Measurements from ENCODE around the gene MMD. TPM values are rescaled to one million over a fixed set of nuclear protein-coding genes. Genes with fewer than 3 reads are reported as not detected.

MMD gene
- total RNA-seq, 3 donors from 2014 or later: 10.3 to 22.8 (median 14.7) TPM

DNA sequence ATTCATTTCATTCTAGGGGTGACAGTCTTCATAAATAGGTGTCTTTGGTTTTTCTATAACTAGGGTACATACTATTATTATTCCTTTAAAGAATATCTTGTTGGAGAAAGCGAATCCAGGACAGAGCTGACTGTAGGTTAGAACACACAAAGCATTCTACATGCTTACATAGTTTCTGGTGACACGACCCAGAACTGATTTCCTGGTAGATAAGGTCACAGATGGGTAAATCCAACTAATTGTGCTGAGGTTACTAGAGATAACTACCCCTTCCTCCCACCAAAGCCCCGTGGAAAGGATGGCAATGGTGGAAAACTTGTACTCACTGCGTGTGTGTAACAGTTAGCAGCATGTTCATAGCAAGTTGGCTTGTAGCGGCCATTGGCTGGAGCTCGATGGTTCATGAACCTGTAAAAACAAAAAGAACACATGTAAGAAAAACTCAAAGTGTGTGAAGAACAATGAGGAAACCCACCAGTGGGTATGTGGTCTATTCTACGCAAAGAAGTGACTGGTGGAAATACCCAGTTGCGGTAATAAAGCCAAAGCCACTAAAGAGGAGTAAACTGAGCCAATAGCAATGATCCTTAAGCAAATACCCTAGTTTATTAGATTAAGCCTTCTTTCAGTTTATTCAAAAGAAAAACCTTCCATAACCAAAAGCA, 7.7 kb downstream of the MMD start:
- TF ChIP-seq, protein P1, sequence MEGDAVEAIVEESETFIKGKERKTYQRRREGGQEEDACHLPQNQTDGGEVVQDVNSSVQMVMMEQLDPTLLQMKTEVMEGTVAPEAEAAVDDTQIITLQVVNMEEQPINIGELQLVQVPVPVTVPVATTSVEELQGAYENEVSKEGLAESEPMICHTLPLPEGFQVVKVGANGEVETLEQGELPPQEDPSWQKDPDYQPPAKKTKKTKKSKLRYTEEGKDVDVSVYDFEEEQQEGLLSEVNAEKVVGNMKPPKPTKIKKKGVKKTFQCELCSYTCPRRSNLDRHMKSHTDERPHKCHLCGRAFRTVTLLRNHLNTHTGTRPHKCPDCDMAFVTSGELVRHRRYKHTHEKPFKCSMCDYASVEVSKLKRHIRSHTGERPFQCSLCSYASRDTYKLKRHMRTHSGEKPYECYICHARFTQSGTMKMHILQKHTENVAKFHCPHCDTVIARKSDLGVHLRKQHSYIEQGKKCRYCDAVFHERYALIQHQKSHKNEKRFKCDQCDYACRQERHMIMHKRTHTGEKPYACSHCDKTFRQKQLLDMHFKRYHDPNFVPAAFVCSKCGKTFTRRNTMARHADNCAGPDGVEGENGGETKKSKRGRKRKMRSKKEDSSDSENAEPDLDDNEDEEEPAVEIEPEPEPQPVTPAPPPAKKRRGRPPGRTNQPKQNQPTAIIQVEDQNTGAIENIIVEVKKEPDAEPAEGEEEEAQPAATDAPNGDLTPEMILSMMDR (IDR thresholded peaks at IDR 0.05): no peak
- Histone ChIP-seq H3K4me3 (no peak overlapping the region), H3K36me3 (ENCODE audit: low read depth) (no peaks in the 10 kb centered on the region), H3K4me1 (ENCODE audit: low read depth) (no peaks in the 10 kb centered on the region), H3K9me3 (no peaks in the 10 kb centered on the region)
- DNase-seq (no peak), ATAC-seq (no peak)
- intact Hi-C loops (cut with DNase I, micrococcal nuclease): no loop called here

DNA sequence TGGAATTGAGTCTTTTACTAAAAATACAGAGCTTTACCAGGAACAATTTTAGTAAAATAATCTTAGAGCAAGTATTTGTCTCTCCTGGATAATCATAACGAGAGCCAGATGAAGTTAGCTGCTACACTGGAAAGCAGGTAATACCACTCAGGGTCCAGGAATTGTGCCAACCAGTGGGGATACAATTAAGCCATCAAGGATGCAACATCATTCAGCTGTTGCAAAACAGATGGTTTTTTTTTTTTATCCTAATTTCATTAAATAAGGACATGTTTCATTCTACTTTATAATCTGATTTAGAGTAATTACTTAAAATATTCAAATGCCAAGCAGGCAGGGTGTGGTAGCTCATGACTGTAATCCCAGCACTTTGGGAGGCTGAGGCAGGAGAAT, 10.2 kb downstream of the MMD start:
- Histone ChIP-seq H3K4me3 (no peak overlapping the region), H3K4me1 (ENCODE audit: low read depth) (no peaks in the 10 kb centered on the region), H3K9me3 (no peaks in the 10 kb centered on the region), H3K36me3 (ENCODE audit: low read depth) (no peaks in the 10 kb centered on the region)
- no peak for DNase-seq
- no peak for ATAC-seq
- TF ChIP-seq, protein P1 (IDR thresholded peaks at IDR 0.05): no peak
- intact Hi-C loops (cut with DNase I, micrococcal nuclease): no loop called here

DNA sequence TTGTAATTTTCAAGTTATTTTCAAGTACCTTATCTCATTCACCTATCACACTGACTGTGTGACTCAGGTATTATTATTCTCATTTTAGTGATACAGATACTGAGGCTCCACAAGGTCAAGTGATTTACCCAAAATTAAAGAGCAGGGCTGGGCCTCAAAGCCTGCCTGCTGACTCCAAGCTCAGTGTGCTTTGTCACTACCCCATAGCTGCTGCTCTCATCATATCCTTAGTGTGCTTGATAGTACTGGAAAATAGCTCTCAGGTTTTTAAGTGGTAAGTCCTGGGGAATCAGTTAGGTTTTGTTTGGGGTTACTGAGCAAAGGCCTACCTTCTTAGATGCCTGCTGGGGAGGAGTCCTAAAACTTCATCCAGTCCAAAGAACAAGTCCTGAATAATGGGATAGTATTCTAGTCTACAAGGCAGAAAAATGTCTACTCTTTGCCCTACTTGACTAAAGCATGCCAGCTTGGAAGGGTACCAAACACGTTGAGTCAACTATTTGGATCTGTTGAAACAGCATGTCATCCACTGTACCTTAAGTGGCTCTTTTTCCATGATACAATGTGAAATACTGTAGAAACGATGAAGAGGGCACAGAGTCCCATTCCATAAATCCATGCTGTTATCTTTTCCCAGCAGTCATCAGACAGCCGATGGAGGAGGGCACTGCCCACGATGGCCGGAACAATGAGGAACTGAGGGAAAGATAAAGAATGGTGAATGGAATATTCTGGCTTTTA, 10.7 kb downstream of the MMD start:
- Histone ChIP-seq H3K9me3 (no peaks in the 10 kb centered on the region), H3K4me3 (no peak overlapping the region), H3K36me3 (ENCODE audit: low read depth) (no peaks in the 10 kb centered on the region), H3K4me1 (ENCODE audit: low read depth) (no peaks in the 10 kb centered on the region)
- TF ChIP-seq, protein P1 (IDR thresholded peaks at IDR 0.05): no peak
- DNase-seq: no peak
- intact Hi-C loops (cut with DNase I, micrococcal nuclease): no loop called here
- no peak for ATAC-seq

DNA sequence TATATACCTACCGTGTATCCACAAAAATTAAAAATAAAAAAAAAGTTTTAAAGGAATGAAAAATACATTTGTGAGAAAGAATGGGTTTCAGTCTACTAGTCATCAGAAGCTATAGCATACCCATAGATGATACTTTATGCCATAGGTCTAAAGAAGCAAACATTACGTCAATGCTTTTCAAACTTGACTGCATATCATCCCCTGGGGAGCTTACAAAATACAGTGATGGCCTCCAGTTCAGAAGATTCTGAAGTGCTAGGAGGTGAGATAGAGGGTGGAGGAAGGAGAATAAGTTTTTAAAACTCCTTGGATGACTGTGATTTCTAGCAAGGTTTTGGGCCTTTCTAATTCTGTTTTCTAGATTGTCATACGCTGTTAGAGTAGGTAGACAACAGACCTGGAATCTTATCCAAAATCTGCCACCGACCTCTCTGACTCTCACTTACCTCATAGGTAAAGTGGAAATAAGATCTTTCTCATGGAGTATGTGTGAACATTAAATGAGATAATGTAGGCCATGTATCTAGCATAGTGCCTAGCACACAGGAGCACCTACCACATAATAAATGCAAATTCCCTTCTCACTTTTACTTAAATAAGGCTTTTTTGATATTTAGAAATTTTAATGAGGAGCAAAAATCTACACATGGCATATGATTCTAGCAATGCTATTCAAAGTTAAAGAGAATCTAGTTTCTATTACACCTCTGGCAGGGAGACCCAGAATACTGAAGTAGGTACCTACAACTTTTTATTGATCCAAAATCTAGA, 12.4 kb downstream of the MMD start:
- H3K4me3 ChIP-seq: no peak overlapping the region
- TF ChIP-seq, protein P1 (IDR thresholded peaks at IDR 0.05): no peak
- no peak for ATAC-seq
- no peaks in the 10 kb centered on the region for H3K9me3 ChIP-seq
- no peaks in the 10 kb centered on the region for H3K36me3 ChIP-seq (ENCODE audit: low read depth)
- no peak for DNase-seq
- intact Hi-C loops (cut with DNase I, micrococcal nuclease): no loop called here
- H3K4me1 ChIP-seq (ENCODE audit: low read depth): no peaks in the 10 kb centered on the region

DNA sequence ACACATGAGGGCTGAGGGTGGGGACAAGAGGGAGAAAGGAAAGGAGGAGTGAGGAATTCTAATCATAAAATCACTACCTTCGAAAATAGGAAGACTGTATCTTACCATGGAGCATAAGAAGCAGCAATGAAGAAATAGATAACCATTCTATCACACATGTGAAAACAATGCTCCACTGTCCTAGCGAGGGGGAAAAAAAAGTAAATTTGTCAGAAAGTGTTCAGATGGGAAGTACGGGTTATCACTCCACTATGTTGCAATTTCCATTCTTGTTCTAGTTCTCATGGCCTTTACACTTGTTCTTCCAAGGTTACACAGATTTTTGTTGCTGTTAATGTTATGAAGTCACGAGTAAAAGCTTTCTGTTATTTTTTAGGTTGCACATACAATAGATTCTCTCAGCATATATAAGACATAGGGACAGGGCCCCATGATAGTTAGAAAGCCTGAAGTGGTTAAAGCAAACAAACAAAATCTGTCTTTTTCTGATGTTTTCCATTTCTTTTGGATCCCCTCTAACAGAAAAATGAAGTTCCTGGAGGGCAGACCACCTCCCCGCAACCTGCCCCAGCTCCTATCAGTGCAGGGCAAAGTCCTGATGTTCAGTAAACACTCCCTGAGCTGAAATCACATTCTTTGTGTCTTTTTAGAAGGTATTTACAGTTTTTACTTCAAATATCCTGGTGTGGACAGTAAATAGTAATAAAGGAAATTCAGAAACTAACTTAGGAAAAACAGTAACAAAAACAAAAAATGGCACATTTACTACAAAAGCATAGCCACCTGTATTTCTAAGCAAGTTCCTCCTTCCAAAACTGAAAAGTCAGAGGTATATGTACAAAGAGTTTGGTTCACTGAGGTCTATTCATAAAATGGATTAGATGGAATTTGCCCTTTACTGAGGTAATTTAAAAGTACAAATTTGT, 13.7 kb downstream of the MMD start:
- DNase-seq (no peak), ATAC-seq (no peak)
- intact Hi-C loops (cut with DNase I, micrococcal nuclease): no loop called here
- TF ChIP-seq, protein P1 (IDR thresholded peaks at IDR 0.05): no peak
- Histone ChIP-seq H3K36me3 (ENCODE audit: low read depth) (no peaks in the 10 kb centered on the region), H3K9me3 (no peaks in the 10 kb centered on the region), H3K4me3 (no peak overlapping the region), H3K4me1 (ENCODE audit: low read depth) (no peaks in the 10 kb centered on the region)
